ENCODE results near the gene SPAG16.

GRCh38 chr2:213763963-213764362 lies 479.7 kb downstream of the SPAG16 start:
- TF ChIP-seq, protein P1, sequence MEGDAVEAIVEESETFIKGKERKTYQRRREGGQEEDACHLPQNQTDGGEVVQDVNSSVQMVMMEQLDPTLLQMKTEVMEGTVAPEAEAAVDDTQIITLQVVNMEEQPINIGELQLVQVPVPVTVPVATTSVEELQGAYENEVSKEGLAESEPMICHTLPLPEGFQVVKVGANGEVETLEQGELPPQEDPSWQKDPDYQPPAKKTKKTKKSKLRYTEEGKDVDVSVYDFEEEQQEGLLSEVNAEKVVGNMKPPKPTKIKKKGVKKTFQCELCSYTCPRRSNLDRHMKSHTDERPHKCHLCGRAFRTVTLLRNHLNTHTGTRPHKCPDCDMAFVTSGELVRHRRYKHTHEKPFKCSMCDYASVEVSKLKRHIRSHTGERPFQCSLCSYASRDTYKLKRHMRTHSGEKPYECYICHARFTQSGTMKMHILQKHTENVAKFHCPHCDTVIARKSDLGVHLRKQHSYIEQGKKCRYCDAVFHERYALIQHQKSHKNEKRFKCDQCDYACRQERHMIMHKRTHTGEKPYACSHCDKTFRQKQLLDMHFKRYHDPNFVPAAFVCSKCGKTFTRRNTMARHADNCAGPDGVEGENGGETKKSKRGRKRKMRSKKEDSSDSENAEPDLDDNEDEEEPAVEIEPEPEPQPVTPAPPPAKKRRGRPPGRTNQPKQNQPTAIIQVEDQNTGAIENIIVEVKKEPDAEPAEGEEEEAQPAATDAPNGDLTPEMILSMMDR (IDR thresholded peaks at IDR 0.05; ENCODE audit: insufficient read depth, low read length), result no peak
- no peak for TF ChIP-seq GABPA (IDR thresholded peaks at IDR 0.05; ENCODE audit: low read depth)

Data from HL-60 (cell line).